Ishikawa (cell line): ENCODE measurements around the gene PCDH15.

Experiments used
- CEBPB ChIP-seq: IDR thresholded peaks from 2 replicates; pipeline ENCODE4 v1.6.1; 2012
- CREB1 ChIP-seq: IDR thresholded peaks from 2 replicates; pipeline ENCODE4 v1.6.1; 2012; ENCODE audit warnings: low read depth
- EGR1 ChIP-seq: IDR thresholded peaks from 2 replicates; pipeline ENCODE4 v1.6.1; 2012
- EP300 ChIP-seq: IDR thresholded peaks from 2 replicates; pipeline ENCODE4 v1.6.1; 2012; ENCODE audit warnings: borderline replicate concordance
- FOXM1 ChIP-seq: IDR thresholded peaks from 2 replicates; pipeline ENCODE4 v1.6.1; 2012; ENCODE audit warnings: low read depth, borderline replicate concordance
- NFIC ChIP-seq: IDR thresholded peaks from 2 replicates; pipeline ENCODE4 v1.6.1; 2012
- RAD21 ChIP-seq: IDR thresholded peaks from 2 replicates; pipeline ENCODE4 v1.6.1; 2012; ENCODE audit warnings: low read depth
- TAF1 ChIP-seq: IDR thresholded peaks from 2 replicates; pipeline ENCODE4 v1.6.1; 2012; ENCODE audit warnings: low read depth, mild to moderate bottlenecking
- TCF12 ChIP-seq: IDR thresholded peaks from 2 replicates; pipeline ENCODE4 v1.6.1; 2012; ENCODE audit warnings: low read depth
- TEAD4 ChIP-seq: IDR thresholded peaks from 2 replicates; pipeline ENCODE4 v1.6.1; 2012
- YY1 ChIP-seq: IDR thresholded peaks from 2 replicates; pipeline ENCODE4 v1.6.1; 2012; ENCODE audit warnings: low read depth
- ZBTB7A ChIP-seq: IDR thresholded peaks from 2 replicates; pipeline ENCODE4 v1.6.1; 2012; ENCODE audit warnings: low read depth
- TF ChIP-seq, protein P1 (sequence below): IDR thresholded peaks from 2 replicates; pipeline ENCODE4 v1.6.1; 2012
- TF ChIP-seq, protein P2 (sequence below): IDR thresholded peaks from 2 replicates; pipeline ENCODE4 v1.6.1; 2012
- TF ChIP-seq, protein P3 (sequence below): IDR thresholded peaks from 2 replicates; pipeline ENCODE4 v1.6.1; 2012; ENCODE audit warnings: low read depth, mild to moderate bottlenecking

The PCDH15 gene

DNA sequence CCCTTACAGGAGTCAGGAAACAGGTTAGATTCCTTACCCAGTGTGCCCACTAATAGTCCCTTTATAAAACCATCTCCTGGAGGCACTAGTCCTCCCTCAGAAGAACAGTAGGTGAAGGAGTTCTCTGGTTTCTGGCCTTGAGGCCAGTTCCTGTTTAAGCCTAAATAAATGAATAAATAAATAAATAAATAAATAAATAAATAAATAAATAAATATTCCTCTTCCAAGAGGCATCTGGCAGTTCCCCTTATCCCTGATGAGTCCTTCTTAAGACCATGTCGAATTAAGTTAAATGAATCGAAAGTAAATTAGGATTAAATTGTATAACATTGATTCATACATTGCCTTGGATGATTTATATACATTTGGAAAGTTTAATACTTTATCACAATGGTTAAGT lies 223.3 kb downstream of the PCDH15 start:
- TF ChIP-seq YY1 (no peak), TCF12 (no peak), ZBTB7A (no peak), EP300 (no peak), CEBPB (no peak), RAD21 (no peak)
- TF ChIP-seq, protein P1, sequence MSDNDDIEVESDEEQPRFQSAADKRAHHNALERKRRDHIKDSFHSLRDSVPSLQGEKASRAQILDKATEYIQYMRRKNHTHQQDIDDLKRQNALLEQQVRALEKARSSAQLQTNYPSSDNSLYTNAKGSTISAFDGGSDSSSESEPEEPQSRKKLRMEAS, result no peak
- TF ChIP-seq, protein P2, sequence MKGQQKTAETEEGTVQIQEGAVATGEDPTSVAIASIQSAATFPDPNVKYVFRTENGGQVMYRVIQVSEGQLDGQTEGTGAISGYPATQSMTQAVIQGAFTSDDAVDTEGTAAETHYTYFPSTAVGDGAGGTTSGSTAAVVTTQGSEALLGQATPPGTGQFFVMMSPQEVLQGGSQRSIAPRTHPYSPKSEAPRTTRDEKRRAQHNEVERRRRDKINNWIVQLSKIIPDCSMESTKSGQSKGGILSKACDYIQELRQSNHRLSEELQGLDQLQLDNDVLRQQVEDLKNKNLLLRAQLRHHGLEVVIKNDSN, result no peak

DNA sequence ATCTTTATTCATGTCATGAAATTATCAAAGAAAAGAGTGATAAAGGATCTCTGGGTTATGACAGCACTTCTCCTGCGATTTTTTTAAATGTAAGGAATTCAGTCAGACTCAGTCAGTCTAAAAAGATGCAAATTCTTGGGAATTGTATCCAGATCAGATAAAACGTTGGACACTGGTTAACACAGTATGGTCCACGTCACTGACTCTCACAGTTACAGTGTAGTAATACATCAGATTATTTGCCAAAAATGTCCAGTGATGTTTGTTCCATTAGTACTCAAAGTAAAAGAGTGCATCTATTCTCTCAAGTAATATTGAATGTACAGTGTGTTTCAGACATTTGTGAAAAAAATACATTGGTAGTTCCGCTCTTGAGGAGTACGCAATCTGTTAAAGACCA lies 224.5 kb downstream of the PCDH15 start:
- no peak for TF ChIP-seq TEAD4
- no peak for TF ChIP-seq TAF1
- TF ChIP-seq ZBTB7A, result no peak
- TF ChIP-seq FOXM1, result no peak
- TF ChIP-seq, protein P3, sequence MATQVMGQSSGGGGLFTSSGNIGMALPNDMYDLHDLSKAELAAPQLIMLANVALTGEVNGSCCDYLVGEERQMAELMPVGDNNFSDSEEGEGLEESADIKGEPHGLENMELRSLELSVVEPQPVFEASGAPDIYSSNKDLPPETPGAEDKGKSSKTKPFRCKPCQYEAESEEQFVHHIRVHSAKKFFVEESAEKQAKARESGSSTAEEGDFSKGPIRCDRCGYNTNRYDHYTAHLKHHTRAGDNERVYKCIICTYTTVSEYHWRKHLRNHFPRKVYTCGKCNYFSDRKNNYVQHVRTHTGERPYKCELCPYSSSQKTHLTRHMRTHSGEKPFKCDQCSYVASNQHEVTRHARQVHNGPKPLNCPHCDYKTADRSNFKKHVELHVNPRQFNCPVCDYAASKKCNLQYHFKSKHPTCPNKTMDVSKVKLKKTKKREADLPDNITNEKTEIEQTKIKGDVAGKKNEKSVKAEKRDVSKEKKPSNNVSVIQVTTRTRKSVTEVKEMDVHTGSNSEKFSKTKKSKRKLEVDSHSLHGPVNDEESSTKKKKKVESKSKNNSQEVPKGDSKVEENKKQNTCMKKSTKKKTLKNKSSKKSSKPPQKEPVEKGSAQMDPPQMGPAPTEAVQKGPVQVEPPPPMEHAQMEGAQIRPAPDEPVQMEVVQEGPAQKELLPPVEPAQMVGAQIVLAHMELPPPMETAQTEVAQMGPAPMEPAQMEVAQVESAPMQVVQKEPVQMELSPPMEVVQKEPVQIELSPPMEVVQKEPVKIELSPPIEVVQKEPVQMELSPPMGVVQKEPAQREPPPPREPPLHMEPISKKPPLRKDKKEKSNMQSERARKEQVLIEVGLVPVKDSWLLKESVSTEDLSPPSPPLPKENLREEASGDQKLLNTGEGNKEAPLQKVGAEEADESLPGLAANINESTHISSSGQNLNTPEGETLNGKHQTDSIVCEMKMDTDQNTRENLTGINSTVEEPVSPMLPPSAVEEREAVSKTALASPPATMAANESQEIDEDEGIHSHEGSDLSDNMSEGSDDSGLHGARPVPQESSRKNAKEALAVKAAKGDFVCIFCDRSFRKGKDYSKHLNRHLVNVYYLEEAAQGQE, result no peak
- no peak for TF ChIP-seq EP300
- no peak for TF ChIP-seq YY1
- TF ChIP-seq, protein P2, result no peak

DNA sequence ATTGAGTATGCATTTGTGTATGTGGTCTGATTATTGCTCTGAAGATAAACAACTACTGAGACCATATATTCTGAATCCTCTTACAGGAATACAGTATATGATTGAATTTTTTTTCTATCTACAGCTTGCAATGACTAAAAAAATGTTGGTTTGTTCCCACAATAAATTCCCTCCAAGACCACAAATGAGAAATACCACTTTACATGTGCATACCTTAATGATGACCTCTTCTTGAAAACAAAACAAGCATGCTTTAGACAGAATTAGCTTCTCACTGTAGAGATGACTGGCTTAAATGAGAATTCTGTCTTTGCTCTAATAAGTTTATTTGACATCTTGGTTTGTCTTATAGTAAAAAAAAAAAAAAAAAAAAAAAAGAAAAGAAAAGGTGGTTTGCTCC lies 241.5 kb downstream of the PCDH15 start:
- TF ChIP-seq, protein P3, result no peak
- TF ChIP-seq TCF12 (no peak), EGR1 (no peak), YY1 (no peak), EP300 (no peak), CEBPB (no peak), ZBTB7A (no peak), TEAD4 (no peak), FOXM1 (no peak)
- TF ChIP-seq, protein P2, result no peak

DNA sequence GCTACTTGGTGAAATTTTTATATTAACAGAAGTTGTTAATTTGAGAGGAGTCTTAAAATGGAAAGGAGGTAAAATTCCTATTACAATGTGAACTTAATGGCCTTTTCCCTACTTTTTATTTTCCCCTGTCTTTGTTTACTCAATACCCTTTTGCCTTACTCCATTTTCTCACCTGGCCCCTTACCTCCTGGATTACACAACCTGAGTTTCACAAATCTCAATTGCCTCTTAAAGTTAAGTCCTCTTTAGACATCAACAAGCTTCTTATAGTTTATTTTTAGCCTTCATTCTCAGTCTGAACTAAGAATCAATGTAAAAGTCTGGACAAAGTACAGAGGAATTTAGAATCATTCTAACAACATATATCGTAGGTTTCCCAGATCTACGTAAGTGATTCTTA lies 247.0 kb downstream of the PCDH15 start:
- no peak for TF ChIP-seq YY1
- no peak for TF ChIP-seq NFIC
- no peak for TF ChIP-seq TAF1
- TF ChIP-seq, protein P1, result no peak
- no peak for TF ChIP-seq EP300
- TF ChIP-seq CEBPB, result no peak
- TF ChIP-seq RAD21, result no peak
- TF ChIP-seq TEAD4, result no peak
- TF ChIP-seq FOXM1, result no peak

DNA sequence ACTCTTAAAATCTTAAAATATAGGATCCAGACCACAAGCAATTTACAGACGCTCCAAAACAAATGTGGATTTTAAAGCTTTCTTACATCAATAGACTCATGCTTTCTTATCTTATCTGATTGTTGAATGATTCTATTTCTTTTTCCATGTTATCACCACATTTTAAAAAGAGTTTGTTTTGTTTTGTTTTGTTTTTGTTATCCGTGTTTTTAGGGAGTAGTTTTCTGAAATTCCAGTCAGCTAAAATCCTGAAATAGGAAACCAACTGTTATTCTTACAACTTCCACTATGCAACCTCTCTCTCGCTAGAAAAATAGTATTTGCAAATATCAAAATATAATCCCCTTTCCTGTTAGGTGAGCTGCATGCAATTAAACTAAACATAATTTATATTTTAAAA lies 251.0 kb downstream of the PCDH15 start:
- TF ChIP-seq RAD21, result no peak
- TF ChIP-seq YY1, result no peak
- TF ChIP-seq EP300, result no peak
- no peak for TF ChIP-seq TEAD4

DNA sequence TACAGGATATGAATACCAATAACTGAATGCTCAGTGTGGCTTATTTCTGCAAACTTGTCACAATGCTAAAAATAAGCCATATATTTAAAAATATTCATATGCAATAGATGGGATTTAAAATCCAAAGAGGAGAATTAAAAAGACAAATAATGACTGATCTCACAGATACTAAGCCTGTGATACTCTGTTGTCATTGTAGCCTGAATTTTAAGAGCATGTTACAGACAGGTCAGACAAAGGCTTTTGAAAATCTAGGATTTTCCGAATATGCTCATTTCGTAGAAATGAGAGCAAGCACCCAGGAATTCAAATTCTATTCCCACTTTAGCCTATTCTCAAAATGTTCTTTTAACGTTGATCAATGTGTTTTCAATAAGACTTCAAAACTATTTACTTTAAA lies 269.7 kb downstream of the PCDH15 start:
- no peak for TF ChIP-seq NFIC
- no peak for TF ChIP-seq RAD21
- TF ChIP-seq EGR1, result no peak
- TF ChIP-seq CREB1, result no peak
- no peak for TF ChIP-seq ZBTB7A

DNA sequence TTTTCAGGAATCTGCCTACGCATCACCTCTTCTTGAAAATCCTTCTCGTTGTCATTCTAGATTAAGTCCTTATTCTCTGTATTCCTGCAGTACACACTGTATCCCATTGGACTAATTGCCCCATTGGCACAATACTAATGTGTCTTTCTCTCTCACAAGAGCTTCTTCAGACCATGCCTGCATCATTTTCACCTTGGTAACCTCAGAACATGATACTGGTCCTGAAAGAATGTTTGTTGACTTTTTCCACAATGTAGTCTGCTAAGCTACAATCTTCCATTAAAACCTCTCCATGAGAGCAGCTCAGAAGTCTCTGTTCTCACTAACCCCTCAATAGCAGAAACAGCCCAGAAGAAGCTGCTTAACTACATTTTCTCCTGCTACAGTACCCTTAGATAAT lies 270.7 kb downstream of the PCDH15 start:
- TF ChIP-seq CREB1 (no peak), CEBPB (no peak), TCF12 (no peak), RAD21 (no peak), YY1 (no peak), FOXM1 (no peak), TAF1 (no peak)
- TF ChIP-seq, protein P2, result no peak
